Measurements from ENCODE around the gene NPC1L1.

Gene NPC1L1

DNA sequence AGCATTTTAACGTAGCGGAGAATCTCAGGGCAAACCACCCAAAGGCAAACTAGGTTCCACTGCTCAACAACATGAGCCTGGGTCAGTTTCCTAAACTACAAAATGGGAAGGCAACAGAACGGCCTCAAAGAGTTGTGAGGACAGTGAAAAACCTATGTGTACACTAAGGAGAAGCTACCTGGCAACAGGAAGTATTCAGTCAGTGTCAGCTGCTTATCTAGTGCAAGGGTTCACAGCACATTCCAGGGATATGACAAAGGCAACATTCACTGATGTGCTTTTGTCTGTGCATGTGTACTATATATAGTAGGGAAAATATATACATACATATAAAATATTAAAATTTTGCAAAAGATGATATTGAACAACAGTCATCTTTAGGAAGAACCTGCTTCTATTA is 67.8 kb downstream of the NPC1L1 start:
- Histone ChIP-seq H4K20me1 (ENCODE audit: insufficient read depth, low read length) (no peaks in the 10 kb centered on the region), H3K9ac (ENCODE audit: low read length) (no peak overlapping the region), H3K4me1 (ENCODE audit: insufficient read depth, low read length, severe bottlenecking) (peaks cover 12% of the 10 kb centered on the region), H3F3A (ENCODE audit: insufficient read depth, low read length) (no peaks in the 10 kb centered on the region), H3K4me2 (ENCODE audit: low read length) (no peak overlapping the region), H3K79me2 (ENCODE audit: insufficient read depth, low read length) (peaks cover 31% of the 10 kb centered on the region), H3K4me3 (ENCODE audit: low read depth, low read length, poor library complexity, severe bottlenecking) (no peak overlapping the region), H3K36me3 (ENCODE audit: insufficient read depth, low read length) (peaks cover 74% of the 10 kb centered on the region), H3K9me2 (ENCODE audit: low read depth, low read length) (no peaks in the 10 kb centered on the region), H3K27me3 (ENCODE audit: insufficient read depth, low read length) (no peaks in the 10 kb centered on the region), H3K9me3 (ENCODE audit: low read length) (no peaks in the 10 kb centered on the region), H3K27ac (ENCODE audit: low read depth, low read length, poor library complexity, severe bottlenecking) (no peak overlapping the region), H2AFZ (ENCODE audit: low read length) (no peak overlapping the region)
- TF ChIP-seq EZH2 (IDR thresholded peaks at IDR 0.05; ENCODE audit: borderline replicate concordance, low read length) = no peak
- TF ChIP-seq, protein P1, sequence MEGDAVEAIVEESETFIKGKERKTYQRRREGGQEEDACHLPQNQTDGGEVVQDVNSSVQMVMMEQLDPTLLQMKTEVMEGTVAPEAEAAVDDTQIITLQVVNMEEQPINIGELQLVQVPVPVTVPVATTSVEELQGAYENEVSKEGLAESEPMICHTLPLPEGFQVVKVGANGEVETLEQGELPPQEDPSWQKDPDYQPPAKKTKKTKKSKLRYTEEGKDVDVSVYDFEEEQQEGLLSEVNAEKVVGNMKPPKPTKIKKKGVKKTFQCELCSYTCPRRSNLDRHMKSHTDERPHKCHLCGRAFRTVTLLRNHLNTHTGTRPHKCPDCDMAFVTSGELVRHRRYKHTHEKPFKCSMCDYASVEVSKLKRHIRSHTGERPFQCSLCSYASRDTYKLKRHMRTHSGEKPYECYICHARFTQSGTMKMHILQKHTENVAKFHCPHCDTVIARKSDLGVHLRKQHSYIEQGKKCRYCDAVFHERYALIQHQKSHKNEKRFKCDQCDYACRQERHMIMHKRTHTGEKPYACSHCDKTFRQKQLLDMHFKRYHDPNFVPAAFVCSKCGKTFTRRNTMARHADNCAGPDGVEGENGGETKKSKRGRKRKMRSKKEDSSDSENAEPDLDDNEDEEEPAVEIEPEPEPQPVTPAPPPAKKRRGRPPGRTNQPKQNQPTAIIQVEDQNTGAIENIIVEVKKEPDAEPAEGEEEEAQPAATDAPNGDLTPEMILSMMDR (IDR thresholded peaks at IDR 0.05; ENCODE audit: low read length) = no peak

DNA sequence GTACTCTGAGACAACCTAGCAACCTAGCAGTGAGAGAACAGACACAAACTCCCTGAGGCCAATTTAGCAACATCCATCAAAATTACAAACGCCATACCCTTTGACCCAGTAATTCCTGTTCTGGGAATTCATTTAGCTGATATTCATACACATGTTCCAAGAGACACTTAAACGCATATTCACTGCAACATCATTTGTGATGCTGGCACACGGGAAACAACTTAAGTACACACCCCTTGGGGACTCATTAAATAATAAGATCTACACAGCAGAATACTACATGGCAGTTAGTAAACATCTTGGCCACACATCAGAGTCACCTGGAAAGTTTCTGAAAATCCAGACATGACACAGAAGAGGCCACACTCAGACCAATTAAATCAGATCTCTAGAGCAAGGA is 68.3 kb downstream of the NPC1L1 start:
- Histone ChIP-seq H3K36me3 (ENCODE audit: insufficient read depth, low read length) (peaks cover 76% of the 10 kb centered on the region), H3K9ac (ENCODE audit: low read length) (no peak overlapping the region), H2AFZ (ENCODE audit: low read length) (no peak overlapping the region), H3K27me3 (ENCODE audit: insufficient read depth, low read length) (no peaks in the 10 kb centered on the region), H3K4me1 (ENCODE audit: insufficient read depth, low read length, severe bottlenecking) (peaks cover 12% of the 10 kb centered on the region), H3K9me3 (ENCODE audit: low read length) (no peaks in the 10 kb centered on the region), H3K4me3 (ENCODE audit: low read depth, low read length, poor library complexity, severe bottlenecking) (no peak overlapping the region), H3K4me2 (ENCODE audit: low read length) (no peak overlapping the region), H3K79me2 (ENCODE audit: insufficient read depth, low read length) (peaks cover 31% of the 10 kb centered on the region), H3K9me2 (ENCODE audit: low read depth, low read length) (no peaks in the 10 kb centered on the region), H4K20me1 (ENCODE audit: insufficient read depth, low read length) (no peaks in the 10 kb centered on the region), H3K27ac (ENCODE audit: low read depth, low read length, poor library complexity, severe bottlenecking) (no peak overlapping the region), H3F3A (ENCODE audit: insufficient read depth, low read length) (no peaks in the 10 kb centered on the region)
- TF ChIP-seq EZH2 (IDR thresholded peaks at IDR 0.05; ENCODE audit: borderline replicate concordance, low read length) = no peak
- TF ChIP-seq, protein P1 (IDR thresholded peaks at IDR 0.05; ENCODE audit: low read length) = no peak

DNA sequence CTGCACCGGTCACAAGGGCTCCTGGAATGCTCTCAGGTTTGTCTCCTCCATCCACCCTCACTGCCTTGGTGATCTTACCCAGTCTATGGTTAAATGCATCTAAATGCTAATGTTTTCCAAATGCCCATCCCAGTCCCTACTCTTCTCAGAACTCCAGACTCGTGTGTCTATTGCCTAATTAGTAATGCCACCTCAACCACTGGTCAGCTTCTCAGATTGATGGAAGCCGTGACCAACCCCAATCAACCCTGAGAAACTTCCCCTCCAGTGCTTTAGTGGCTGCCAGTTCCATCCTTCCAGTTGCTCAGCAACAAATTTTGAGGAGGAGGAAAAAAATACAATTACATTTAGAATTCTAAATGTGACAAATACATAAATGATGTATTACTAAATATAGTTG is 69.3 kb downstream of the NPC1L1 start:
- H3F3A ChIP-seq (ENCODE audit: insufficient read depth, low read length) = no peaks in the 10 kb centered on the region
- no peaks in the 10 kb centered on the region for H4K20me1 ChIP-seq (ENCODE audit: insufficient read depth, low read length)
- H3K9ac ChIP-seq (ENCODE audit: low read length) = no peak overlapping the region
- no peak overlapping the region for H3K4me3 ChIP-seq (ENCODE audit: low read depth, low read length, poor library complexity, severe bottlenecking)
- peaks cover 31% of the 10 kb centered on the region for H3K79me2 ChIP-seq (ENCODE audit: insufficient read depth, low read length)
- H3K27me3 ChIP-seq (ENCODE audit: insufficient read depth, low read length) = no peaks in the 10 kb centered on the region
- no peak overlapping the region for H3K4me2 ChIP-seq (ENCODE audit: low read length)
- H3K27ac ChIP-seq (ENCODE audit: low read depth, low read length, poor library complexity, severe bottlenecking) = no peak overlapping the region
- H2AFZ ChIP-seq (ENCODE audit: low read length) = no peak overlapping the region
- H3K9me3 ChIP-seq (ENCODE audit: low read length) = no peaks in the 10 kb centered on the region
- H3K4me1 ChIP-seq (ENCODE audit: insufficient read depth, low read length, severe bottlenecking) = peaks cover 11% of the 10 kb centered on the region
- TF ChIP-seq, protein P1 (IDR thresholded peaks at IDR 0.05; ENCODE audit: low read length) = no peak
- no peak for TF ChIP-seq EZH2 (IDR thresholded peaks at IDR 0.05; ENCODE audit: borderline replicate concordance, low read length)
- H3K36me3 ChIP-seq (ENCODE audit: insufficient read depth, low read length) = peaks cover 82% of the 10 kb centered on the region
- H3K9me2 ChIP-seq (ENCODE audit: low read depth, low read length) = no peaks in the 10 kb centered on the region

All from OCI-LY1 (cell line).